CD4-positive, alpha-beta T cell treated with Interferon gamma for 1 hour (primary cell): ENCODE results near the gene HTR6.
"Not testable (repeated sequence)": the region's sequence is repeated elsewhere in the genome, so short reads cannot be mapped to it uniquely, and the experiment has no call there.

Experiments
- DNase-seq: peaks from one replicate; pipeline ENCODE4 v3.0.0-alpha.2; 2020

The HTR6 gene

DNA sequence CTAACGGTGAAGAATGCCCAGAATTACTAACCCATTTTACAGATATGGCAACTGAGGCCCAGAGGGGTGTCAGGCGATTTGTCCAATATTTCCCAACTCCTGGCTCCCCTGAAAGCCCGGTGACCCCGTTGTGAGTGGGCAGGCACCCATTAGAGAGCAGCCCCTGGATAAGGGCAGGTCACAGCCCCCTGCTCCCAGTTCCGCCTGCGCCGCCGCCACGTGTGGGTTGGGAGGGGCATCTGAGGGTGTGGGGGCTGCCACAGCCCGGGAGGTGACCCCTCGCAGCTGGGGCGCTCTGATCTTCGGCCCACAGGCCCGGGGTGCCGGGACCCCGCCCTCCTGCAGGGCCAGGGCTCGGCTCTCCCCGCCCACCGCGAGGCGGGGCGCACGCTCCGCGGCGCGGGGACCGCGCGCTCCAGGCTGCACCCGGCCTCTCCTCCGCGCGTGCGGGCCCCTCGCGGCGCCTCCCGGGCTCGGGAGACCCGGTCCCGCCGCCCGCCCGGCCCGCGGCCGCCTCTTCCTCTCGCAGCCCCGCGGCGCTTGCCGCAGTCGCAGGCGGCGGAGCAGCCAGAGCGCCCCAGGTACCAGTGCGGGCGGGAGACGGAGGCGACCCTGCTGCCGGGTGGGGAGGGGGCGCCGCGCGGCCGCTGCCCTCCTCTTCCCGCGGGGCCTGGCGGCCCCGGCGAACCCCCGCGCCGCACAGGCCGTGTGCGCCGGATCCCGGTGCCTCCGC, at the start of gene HTR6:
TSS of gene HTR6 (plus strand) at position 423 of the 733 bp plus-strand sequence. CDS start 879 bp downstream, outside the sequence.
- peak; percentile 10 for DNase-seq

DNA sequence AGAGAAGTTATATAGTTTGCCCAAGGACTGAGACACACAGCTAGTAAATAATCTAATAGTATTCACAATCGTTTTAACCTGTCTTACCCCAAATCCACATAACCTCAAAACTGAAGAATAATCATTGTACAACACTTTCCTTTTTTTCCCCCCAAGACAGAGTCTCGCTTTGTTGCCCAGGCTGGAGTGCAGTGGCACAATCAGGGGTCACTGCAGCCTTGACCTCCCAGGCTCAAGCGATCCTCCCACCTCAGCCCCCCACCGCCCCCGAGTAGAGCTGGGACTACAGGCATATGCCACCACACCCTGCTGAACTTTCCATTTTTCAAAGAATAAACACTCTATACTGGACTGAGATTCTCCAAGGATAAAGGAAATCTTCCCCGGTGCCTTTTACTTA, 49.2 kb upstream of the HTR6 start:
- DNase-seq = no peak

DNA sequence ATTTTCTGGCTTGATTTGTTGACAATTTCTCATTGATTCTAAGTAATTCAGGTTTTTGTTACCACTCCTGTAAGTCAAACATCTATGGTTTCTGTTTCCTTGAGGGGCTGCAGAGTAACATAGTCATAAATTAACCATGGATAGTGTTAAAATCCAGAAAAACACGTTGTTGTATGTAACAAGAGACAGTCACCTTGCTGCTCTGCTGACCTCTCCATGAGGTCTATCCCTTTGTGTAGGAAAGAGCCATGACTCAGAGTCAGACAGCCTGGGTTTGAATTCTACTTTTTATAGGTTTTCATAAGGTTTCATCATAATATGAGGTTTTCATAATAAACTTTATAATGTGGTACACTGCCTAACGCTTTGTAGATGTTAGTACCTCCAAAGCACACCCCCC, 48.2 kb upstream of the HTR6 start:
- DNase-seq = no peak

DNA sequence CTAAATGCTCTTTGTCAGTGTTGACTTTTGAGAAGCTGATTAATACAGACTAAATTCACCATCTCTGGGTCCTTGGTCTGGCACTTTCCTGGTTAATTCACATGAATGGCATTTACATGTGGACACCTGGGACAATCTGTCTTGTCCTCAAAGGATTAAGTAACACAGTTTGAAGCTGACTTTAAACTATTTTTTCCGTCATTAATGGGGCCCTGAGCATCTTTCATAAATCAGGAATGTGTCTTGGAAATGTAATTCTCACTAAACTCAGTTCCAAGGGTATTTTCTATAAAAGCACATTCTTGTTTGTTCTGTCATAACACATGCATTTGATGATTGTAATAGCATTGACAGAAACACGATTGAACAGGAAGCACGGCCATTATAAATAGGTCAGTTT, 47.3 kb upstream of the HTR6 start:
- DNase-seq = no peak

DNA sequence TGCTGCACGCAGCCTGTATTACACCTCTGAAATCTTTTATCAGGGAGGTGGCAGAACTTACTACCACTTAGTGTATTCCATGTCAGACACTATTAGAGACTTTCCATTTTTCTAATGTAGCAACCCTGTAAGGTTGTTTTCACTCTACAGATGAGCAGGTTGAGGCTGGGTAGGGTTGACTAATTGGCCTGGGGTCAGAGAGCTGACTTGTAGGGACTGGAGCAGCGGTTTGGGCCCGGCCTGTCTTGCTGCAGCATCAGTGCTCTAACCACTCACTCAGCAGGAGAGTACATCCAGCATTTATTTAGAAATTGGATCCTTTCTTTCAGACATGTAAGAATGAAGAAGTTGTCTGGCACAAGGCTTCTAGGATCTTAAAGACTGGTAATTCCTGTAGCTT, 46.2 kb upstream of the HTR6 start:
- DNase-seq = no peak

DNA sequence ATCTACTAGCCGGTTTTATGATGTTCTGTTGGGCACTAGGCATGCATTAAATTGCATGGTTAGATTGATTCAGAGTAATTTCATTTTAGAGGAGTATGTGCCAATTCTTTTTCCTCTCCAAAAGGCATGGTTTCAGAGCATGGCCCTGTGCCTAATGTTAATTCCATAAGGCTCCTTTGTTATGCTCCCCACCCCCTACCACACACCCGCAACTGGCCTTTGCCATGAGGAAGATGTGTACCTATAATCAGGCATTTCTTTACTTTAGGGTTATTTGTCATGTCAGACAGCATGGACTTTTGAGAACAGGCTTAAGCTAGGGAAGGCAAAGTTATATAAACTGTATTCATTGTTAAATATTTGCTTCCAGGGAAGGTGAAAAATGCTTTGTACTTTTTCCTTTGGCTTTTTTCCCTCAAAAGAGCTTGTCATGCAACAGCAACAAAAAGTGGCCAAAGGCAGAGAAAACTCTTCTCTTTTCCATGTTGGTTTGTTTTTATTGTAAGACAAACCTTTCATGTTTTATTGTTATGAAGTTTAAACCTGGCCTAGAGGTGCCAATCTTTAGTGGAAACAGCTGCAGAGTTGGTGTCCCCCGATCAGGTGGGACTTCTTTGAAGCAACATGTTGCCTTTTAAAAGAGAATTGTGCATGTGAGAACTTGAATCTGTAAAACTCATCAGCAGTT, 44.8 kb upstream of the HTR6 start:
- DNase-seq = no peak

DNA sequence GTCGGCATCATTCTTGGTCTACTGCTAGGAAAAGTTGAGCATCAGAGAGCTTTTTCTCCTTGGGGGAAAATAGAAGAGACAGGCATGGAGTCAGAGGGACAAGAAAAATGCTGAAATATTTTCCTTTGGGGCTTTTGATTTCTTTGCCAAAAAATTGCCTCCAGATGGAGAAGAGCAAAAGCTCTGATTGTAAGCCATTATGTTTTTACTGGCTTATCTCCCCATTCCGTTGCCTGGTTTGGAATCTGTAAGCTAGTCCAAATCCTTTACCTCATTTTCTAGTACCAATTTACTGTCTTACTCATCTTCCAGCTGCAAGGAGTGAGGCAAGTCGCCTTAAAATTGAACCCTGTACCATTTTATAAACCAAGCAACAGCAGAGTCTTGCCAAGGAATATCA, 43.9 kb upstream of the HTR6 start:
- DNase-seq = no peak

DNA sequence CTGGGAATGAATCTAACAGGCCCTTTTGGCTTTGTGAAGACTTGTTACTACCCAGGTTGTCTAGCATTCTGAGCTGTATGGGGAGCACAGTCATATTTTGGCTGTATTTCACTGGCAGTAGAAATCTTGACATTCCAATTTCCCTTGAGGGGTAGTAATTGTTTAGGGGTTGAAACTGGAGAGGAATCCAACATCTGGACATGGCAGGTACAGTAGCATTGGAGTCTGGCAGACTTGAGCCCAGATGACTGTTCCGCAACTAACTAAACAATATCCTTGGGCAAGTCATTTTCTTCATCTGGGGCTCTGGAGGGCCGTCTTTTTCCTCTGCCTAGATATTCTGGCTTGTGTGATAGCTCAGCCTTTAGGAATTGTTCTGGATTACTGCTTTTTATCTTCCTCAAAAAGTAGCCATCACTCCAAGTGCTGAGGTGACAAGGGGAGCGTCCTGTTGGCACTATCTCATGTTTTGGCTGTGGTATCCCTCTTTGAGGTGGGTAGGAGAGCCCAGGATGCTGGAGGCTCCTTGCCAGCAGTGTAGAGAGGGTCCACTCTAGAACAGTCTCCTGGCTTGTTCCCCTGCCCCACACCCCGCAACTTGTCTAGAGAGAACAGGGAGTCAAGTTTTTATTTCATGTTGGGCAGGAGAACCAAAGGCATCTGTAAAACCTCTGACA, 43.3 kb upstream of the HTR6 start:
- no peak for DNase-seq

DNA sequence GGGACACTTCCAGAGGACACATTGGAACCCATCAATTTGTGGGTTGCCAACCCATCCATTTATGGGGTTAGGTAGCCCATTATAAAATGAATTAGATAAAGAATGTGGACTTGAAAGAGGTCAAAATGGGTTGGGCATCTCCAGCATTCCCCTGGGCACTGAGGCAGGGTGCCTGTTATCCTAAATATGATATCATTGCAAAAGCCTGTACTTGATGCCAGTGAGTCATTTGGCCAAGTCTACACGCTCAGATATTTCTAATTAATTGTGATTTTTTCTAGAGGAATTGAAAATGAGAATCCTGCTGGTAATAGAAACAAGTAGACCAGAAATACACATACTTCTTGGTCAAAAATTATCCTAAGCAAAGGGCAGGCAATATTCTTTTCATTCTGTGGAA, 42.5 kb upstream of the HTR6 start:
- DNase-seq = no peak

DNA sequence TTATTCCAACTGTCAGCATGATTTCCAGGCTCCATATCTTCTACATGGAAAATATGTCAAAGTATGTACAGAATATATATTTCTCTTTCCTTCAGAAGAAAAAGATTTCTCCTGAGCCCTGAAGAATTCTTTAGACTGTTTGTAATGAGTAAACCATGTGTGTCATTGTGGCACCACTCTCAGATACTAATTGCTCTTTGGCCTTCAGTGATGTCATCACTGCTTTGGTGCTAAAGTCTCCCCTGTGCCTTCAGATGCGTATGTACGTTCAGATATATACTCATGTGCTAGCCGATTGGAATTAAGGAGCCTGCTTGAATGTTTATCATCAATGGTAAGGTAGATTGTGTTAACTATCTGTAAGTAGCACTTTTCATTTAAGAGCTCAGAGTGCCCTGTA, 41.2 kb upstream of the HTR6 start:
- no peak for DNase-seq

DNA sequence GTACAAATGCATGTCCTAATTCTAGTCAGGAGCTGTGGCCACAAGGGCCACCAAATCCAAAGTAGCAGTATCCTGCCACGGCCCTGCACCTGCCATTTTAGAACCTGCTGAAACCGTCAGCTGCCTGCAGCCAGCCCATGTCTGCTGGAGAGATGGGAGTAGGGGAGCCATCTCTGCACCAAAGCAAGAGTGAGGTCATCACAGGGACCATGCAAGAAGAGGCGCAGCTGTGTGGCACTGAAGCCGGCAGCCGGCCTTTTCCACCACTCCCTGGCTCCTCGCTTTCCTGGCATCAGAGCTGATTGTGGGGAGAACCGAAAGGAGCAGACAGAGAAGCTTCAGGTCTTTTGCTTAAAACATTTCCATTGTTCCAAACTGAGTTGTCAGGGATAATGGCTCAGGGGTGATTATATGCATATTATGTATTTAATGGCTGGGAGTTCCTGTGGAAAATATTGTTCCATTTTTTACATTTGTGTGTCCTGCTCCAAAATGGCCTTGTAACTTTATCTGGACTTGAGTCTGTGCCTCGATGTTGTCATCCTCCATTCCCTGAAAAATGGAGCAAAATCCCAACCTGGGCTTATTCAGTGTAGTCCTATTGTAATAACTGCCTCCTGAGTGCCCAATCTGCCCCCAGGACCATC, 39.3 kb upstream of the HTR6 start:
- no peak for DNase-seq

DNA sequence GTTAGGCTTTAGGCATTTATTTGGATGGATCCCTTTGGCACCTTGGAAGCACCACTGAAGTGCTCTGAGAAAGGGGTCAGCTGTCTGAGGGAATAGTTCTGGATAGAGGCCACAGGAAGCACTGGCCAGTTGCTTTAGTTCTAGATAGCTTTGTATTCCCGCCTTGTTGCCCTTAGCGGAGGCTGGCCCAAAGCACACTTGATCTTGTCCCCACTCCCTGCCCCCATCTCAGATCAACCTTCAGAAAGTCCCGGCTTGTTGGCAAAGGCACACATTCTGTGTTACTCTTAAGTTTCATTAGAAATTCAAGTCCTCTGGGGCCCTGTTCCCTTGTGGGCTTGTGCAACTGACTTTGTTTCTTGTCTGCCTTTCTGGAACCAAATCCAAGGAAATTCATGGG, 35.8 kb upstream of the HTR6 start:
- no peak for DNase-seq

DNA sequence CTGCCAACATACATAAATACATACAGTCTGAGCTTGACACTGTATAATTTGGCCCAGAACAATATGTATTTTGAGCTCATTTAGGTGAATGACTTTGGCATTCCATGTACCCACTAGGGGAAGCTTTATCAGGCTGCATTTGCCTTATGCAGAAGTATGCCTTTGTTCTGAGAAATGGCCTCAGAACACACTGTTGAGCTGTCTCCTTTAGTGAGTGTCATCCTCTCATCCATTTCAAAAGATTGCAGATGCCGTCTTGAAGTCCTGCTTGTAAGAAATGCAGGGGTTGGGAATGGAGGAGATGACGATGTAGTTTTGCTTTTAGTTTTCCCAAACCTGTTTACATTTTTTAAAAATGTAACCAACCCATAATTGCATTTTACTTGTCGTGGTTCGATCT, 35.3 kb upstream of the HTR6 start:
- no peak for DNase-seq

DNA sequence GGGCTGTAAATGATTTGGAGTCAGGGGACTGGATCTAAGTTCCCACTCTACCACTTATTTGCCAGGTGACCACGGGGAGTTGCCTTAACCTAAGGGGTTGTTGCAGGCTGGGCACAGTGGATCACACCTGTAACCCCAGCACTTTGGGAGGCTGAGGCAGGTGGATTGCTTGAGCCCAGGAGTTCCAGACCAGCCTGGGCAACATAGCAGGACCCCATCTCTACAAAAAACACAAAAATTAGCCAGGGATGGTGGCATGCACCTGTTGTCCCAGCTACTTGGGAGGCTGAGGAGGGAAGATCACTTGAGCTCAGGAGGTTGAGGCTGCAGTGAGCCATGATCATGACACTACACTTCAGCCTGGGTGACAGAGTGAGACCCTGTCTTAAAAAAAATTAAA, 34.5 kb upstream of the HTR6 start:
- not testable (repeated sequence) for DNase-seq

DNA sequence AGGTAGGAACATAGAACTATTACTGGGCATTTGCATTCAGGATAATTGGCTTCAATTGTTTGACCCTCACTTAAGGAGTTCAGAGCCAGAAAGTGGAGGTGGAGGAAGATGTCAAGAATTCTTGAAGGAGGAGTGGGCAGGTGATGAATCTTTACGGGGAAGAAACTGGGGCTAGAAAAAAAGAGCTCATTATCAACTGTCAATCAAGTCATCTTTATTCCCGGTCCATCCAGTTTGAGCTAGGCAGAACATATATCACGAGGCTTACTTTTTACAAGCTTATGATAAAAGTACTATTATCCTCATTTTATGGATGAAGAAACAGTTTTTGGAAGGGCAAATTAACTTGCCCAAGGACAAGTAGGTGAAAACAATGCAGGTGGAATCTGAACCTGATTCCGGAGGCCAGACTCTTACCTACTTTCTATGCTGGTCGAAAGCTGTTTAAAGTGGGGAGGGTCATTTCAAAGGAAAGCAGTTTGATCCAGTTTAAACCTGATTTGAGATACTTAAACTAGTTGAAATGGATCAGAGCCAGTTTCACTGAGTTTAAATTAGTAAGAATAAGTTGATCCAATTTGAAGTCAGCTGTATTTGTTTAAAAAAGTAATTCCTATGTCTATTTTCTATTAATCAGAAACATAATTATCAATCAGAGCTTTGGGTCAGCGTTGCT, 33.8 kb upstream of the HTR6 start:
- no peak for DNase-seq

DNA sequence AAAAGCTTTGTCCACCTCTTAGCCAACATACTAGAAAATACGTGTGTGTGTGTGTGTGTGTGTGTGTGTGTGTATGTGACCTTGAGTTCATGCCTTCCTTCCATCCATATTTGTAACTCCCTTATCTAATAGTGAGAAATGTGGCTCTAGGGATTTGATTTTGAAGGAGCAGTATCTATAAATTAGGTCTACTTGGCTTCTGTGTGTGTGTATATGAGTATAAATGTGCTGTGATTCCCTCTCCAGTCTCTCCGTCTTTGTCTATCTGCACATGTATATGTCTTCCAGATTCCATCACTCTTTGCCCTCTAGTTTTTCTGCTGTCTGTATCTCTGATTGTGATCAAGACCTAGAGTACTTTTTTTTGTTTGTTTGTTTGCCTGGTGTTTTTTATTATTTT, 32.5 kb upstream of the HTR6 start:
- no peak for DNase-seq

DNA sequence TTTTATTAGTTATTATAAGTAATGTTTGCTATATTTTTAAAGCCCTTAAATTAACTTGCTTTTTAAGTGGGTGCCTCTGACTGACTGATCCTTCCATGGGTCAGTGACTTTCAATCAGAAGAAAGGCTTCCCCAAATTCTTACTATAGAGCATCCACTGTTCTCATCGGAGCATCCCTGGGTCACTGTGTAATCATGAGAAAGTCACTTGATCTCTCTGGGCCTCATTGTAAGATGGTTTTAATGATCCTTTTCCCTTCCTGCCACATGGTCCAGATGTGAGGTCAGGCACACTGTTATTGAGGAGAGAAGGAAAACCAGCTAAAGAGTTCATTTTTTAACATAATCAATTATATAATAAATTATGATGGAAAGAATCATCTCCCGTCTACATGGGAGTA, 31.6 kb upstream of the HTR6 start:
- no peak for DNase-seq

DNA sequence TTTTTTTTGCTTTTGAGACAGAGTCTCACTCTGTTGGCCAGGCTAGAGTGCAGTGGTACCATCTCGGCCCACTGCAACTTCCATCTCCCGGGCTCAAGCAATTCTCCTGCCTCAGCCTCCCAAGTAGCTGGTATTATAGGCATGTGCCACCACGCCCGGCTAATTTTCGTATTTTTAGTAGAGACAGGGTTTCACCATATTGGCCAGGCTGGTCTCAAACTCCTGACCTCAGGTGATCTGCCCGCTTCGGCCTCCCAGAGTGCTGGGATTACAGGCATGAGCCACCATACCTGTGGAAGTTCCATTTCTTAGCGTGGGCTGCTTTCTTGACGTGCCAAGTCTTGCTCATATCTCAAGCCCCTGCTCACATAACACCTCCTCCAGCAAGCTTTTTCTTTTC, 29.6 kb upstream of the HTR6 start:
- not testable (repeated sequence) for DNase-seq

DNA sequence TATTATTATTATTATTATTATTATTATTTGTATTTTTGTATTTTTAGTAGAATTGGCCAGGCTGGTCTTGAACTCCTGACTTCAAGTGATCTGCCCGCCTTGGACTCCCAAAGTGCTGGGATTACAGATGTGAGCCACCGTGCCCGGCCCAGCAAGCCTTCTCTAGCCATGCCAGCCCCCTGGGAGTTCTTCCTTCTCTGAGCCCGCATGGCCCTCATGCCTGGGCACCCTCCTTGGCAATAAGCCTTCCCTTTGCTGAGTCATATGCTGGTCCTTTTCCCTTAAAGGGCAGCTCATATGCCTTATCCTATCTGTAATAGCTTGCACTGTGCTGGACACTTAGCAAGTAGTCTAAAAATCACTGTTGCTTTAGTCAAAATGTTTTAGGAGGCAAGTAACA, 29.0 kb upstream of the HTR6 start:
- no peak for DNase-seq

DNA sequence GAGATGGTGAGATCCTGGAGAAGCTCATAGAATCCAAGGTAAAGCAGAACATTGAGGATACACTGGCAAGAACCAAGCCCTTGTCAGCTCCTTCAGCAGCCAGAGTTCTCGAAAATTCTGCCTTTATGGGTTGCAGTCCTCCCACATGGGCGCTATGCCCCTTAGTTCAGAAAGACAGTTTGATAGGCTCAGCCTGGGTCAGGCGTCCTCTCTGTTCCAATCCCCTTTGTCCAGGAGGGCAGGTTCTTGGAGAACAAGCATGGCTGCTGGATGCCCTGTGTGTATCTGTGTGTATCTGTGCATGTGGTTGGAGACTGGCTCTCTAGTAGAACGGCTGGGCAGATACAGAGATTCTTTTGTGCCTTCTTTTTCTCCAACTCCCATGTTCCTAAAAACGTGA, 28.6 kb upstream of the HTR6 start:
- no peak for DNase-seq

DNA sequence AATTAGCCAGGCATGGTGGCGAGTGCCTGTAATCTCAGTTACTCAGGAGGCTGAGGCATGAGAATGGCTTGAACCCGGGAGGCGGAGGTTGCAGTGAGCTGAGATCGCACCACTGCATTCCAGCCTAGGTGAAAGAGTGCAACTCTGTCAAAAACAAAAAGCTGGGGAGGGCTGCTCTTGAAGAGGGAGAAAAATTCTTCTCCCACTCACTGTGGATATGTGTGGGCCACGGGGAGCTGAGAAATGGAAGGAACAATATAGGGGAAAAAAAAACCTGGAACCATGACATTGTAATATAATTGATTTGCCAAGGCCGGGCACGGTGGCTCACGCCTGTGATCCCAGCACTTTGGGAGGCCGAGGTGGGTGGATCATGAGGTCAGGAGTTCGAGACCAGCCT, 27.9 kb upstream of the HTR6 start:
- DNase-seq = not testable (repeated sequence)

DNA sequence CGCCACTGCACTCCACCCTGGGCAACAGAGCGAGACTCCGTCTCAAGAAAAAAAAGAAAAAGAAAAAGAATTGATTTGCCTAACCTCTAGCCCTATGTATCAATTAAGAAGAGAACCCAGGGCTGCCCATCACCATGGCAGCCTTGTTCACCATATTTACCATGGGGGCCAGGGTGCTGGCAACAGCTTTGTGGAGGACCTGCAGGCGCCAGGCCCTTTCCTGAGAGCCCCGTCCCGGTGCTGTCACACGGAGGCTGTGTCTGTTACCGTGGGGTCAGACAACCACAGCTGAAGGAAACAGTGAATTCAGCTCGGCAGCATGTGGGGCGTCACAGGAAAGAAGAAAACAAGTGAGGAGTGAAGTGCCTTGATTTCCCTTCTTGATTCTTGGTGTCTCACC, 27.1 kb upstream of the HTR6 start:
- DNase-seq = no peak

DNA sequence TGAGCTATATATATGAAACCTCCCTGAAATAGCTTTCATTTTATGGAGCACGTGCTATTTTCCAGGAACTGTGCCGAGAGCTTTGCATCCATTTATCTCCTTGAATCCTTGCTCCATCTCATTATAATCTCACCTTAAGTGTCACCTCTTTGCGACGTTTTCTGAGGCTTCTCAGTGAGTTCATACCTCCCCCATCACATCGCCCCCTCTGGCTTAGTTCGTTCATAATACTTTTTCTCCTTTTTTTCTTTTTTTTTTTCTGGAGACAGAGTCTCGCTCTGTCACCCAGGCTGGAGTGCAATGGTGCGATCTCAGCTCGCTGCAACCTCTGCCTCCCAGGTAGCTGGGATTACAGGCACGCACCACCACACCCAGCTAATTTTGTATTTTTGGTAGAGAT, 25.4 kb upstream of the HTR6 start:
- not testable (repeated sequence) for DNase-seq
